IMR-90 (cell line): ENCODE measurements around the gene FBXL7. TPM values are rescaled to one million over a fixed set of nuclear protein-coding genes. Genes with fewer than 3 reads are reported as not detected.
A peak's percentile ranks its signal among the peaks of the same experiment; 100 is the strongest.

Experiments used
- ATAC-seq: fragments of 200-7000 bp; cut with Tn5 transposase; 2 replicates; pipeline ENCODE4 v1.9.1; 2020; ENCODE audit warnings: low read depth, mild to moderate bottlenecking, moderate library complexity
- BruUV-seq: library from RNA; stranded (reverse); fragments of 400-500 nt; replicated peaks from 2 replicates; lab custom pipeline; 2021; lab: Mats Ljungman, UMichigan
- CTCF ChIA-PET: fragments of 300-600 bp; formaldehyde crosslinking; extraction: SDS; loops from one replicate; lab custom pipeline; 2021; ENCODE audit warnings: antibody characterized with exemption; lab: Yijun Ruan, JAX
- POLR2A ChIA-PET: fragments of 300-600 bp; sonication (Branson Sonifier 250); formaldehyde crosslinking; loops from one replicate; lab custom pipeline; 2022; ENCODE audit warnings: antibody characterized with exemption; ENCODE audit not compliant: unreplicated experiment; lab: Charles Lee
- DNase-seq: peaks from one replicate; pipeline ENCODE4 v3.0.0; 2013
- H2AFZ ChIP-seq: replicated peaks from 2 replicates; pipeline ENCODE3; 2013; ENCODE audit warnings: low read length, mild to moderate bottlenecking; ENCODE audit not compliant: poor library complexity
- H2AK5ac ChIP-seq: 2 replicates; pipeline ENCODE4 v1.6.1; 2013; ENCODE audit warnings: low read depth, low read length, inconsistent platforms
- H2AK9ac ChIP-seq: replicated peaks from 2 replicates; pipeline ENCODE3; 2013; ENCODE audit warnings: mild to moderate bottlenecking, low read depth, low read length, moderate library complexity; ENCODE audit not compliant: poor library complexity
- H2BK120ac ChIP-seq: 2 replicates; pipeline ENCODE4 v1.6.1; 2013; ENCODE audit warnings: low read depth, low read length, inconsistent platforms
- H2BK15ac ChIP-seq: 3 replicates; pipeline ENCODE4 v1.6.1; 2013; ENCODE audit warnings: low read depth, low read length, inconsistent platforms
- H2BK20ac ChIP-seq: 2 replicates; pipeline ENCODE4 v1.6.1; 2013; ENCODE audit warnings: low read depth, mild to moderate bottlenecking, inconsistent platforms, low read length, moderate library complexity
- H2BK5ac ChIP-seq: 2 replicates; pipeline ENCODE4 v1.6.1; 2013; ENCODE audit warnings: mild to moderate bottlenecking, low read depth, low read length, inconsistent platforms; ENCODE audit not compliant: poor library complexity, severe bottlenecking
- H3K14ac ChIP-seq: replicated peaks from 2 replicates; pipeline ENCODE4 v1.6.1; 2013; ENCODE audit warnings: low read depth, low read length, inconsistent platforms
- H3K18ac ChIP-seq: 2 replicates; pipeline ENCODE4 v1.6.1; 2013; ENCODE audit warnings: low read depth, low read length, control low read depth
- H3K23ac ChIP-seq: 2 replicates; pipeline ENCODE4 v1.6.1; 2013; ENCODE audit warnings: low read depth, low read length, inconsistent platforms
- H3K27ac ChIP-seq: 2 replicates; pipeline ENCODE4 v1.5.1; 2013; ENCODE audit warnings: mild to moderate bottlenecking, control low read depth, low read length; ENCODE audit not compliant: insufficient read depth
- H3K27me3 ChIP-seq: 2 replicates; pipeline ENCODE4 v1.6.1; 2013; ENCODE audit warnings: low read length; ENCODE audit not compliant: control insufficient read depth, insufficient read depth
- H3K36me3 ChIP-seq: 2 replicates; pipeline ENCODE4 v1.6.1; 2013; ENCODE audit warnings: low read length, mixed read lengths; ENCODE audit not compliant: control insufficient read depth, insufficient read depth
- H3K4ac ChIP-seq: 2 replicates; pipeline ENCODE4 v1.6.1; 2013; ENCODE audit warnings: low read depth, low read length, inconsistent platforms
- H3K4me1 ChIP-seq: 2 replicates; pipeline ENCODE4 v1.6.1; 2013; ENCODE audit warnings: low read length, mixed read lengths; ENCODE audit not compliant: control insufficient read depth, insufficient read depth
- H3K4me2 ChIP-seq: 2 replicates; pipeline ENCODE4 v1.6.1; 2013; ENCODE audit warnings: low read depth, mild to moderate bottlenecking, control low read depth, low read length, moderate library complexity
- H3K4me3 ChIP-seq: 2 replicates; pipeline ENCODE4 v1.5.1; 2013; ENCODE audit warnings: low read depth, mild to moderate bottlenecking, control low read depth, low read length, moderate library complexity; ENCODE audit not compliant: insufficient read depth
- H3K56ac ChIP-seq: 2 replicates; pipeline ENCODE4 v1.6.1; 2013; ENCODE audit warnings: low read length, inconsistent platforms; ENCODE audit not compliant: insufficient read depth; ENCODE audit errors: extremely low read depth
- H3K79me1 ChIP-seq, 2 experiments: 2 replicates each; pipeline ENCODE4 v1.6.1; 2013; ENCODE audit warnings: low read length in 2 of 2, inconsistent platforms in 1 of 2, low read depth in 1 of 2
- H3K9ac ChIP-seq: 2 replicates; pipeline ENCODE4 v1.6.1; 2013; ENCODE audit warnings: low read depth, low read length, control low read depth
- H3K9me1 ChIP-seq: 2 replicates; pipeline ENCODE4 v1.6.1; 2013; ENCODE audit warnings: low read length, inconsistent platforms; ENCODE audit not compliant: insufficient read depth
- H3K9me3 ChIP-seq: 2 replicates; pipeline ENCODE4 v1.6.1; 2013; ENCODE audit warnings: low read length; ENCODE audit not compliant: control insufficient read depth, insufficient read depth
- H4K20me1 ChIP-seq: 2 replicates; pipeline ENCODE4 v1.6.1; 2013; ENCODE audit warnings: low read length, inconsistent platforms; ENCODE audit not compliant: insufficient read depth
- H4K5ac ChIP-seq: 2 replicates; pipeline ENCODE4 v1.6.1; 2013; ENCODE audit warnings: mild to moderate bottlenecking, low read depth, low read length, control low read depth
- H4K8ac ChIP-seq, 2 experiments: 2 replicates each; pipeline ENCODE4 v1.6.1; 2013; ENCODE audit warnings: low read depth in 2 of 2, low read length in 2 of 2, control low read depth in 1 of 2, inconsistent platforms in 1 of 2
- H4K91ac ChIP-seq: 2 replicates; pipeline ENCODE4 v1.6.1; 2013; ENCODE audit warnings: low read depth, low read length, inconsistent platforms; ENCODE audit not compliant: insufficient read depth
- BHLHE40 ChIP-seq: fragments of 150-350 bp; IDR thresholded peaks from 2 replicates; pipeline ENCODE4 v1.6.1; 2016; ENCODE audit warnings: mild to moderate bottlenecking, low read depth, low read length
- CHD1 ChIP-seq: IDR thresholded peaks from 2 replicates; pipeline ENCODE4 v1.6.1; 2012; ENCODE audit warnings: low read depth, low read length, improper control_type of control experiment
- FOS ChIP-seq: fragments of 150-350 bp; IDR thresholded peaks from 2 replicates; pipeline ENCODE4 v1.6.1; 2016; ENCODE audit warnings: low read depth, low read length
- MAFK ChIP-seq: IDR thresholded peaks from 2 replicates; pipeline ENCODE4 v1.6.1; 2012; ENCODE audit warnings: low read depth, low read length, improper control_type of control experiment
- MAZ ChIP-seq: IDR thresholded peaks from 2 replicates; pipeline ENCODE4 v1.6.1; 2012; ENCODE audit warnings: low read depth, mild to moderate bottlenecking, low read length, improper control_type of control experiment, moderate library complexity, borderline replicate concordance
- WGBS, 2 experiments: methylation state at CpG; one replicate each; pipeline versions ENCODE4 v1.1.5 to v1.1.7; 2013; ENCODE audit warnings: missing lambda C conversion rate in 2 of 2; ENCODE audit not compliant: insufficient read length in 1 of 2; ENCODE audit errors: extremely low coverage in 2 of 2; 5-methylcytosine and 5-hydroxymethylcytosine counted together
- dilution Hi-C: fragments of 300-500 bp; cut with HindIII; formaldehyde crosslinking; loops from one replicate; pipeline ENCODE4 v1.14.3; 2018; ENCODE audit warnings: low sequenced_read_pairs; ENCODE audit not compliant: unreplicated experiment
- in situ Hi-C: fragments of 300-500 bp; cut with MboI; formaldehyde crosslinking; loops from 3 replicates; pipeline ENCODE4 v1.14.3; 2019; ENCODE audit warnings: low sequenced_read_pairs, inconsistent platforms, mixed read lengths
- intact Hi-C: fragments of 100-400 bp; cut with micrococcal nuclease; formaldehyde crosslinking; loops from 2 replicates; pipeline ENCODE4 v1.10.0; 2022
- polyA plus RNA-seq, 3 experiments: library from polyadenylated mRNA; depleted of rRNA; stranded (reverse); fragments of >200 nt; gene quantifications; 2 replicates each; pipeline ENCODE4 v1.2.3, GENCODE V29; 2012; ENCODE audit warnings: low replicate concordance in 1 of 3
- total RNA-seq: library from RNA; depleted of rRNA; stranded (reverse); fragments of >200 nt; gene quantifications from 2 replicates; pipeline ENCODE4 v1.2.3, GENCODE V29; 2012

Gene FBXL7
- total and polyA plus RNA-seq, 2 of the 4 experiments (the other 2 are of a cell fraction): 4.1 to 10.2 TPM

DNA sequence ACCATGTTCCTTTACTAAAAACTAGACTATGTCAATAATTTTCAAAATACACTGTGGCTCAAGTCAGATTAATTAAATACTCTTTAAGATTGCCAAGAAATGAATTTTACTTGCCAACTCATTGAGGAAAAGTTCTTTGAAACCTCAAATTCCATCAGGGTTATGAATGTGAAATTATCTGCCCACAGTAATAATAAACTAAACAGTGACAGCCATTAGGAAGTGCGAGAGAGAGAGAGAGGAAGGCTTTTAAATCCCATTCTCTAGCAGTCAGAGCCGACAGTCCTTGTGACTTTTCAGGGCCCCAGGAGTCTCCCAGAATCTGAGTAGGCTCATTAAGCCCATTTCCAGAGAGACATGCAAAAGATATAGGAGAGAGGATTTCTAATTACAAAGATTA, 443.5 kb downstream of the FBXL7 start:
- dilution Hi-C loops: no loop called here
- Histone ChIP-seq H3K4me3 (no peak overlapping the region), H3K27me3 (no peaks in the 10 kb centered on the region), H2BK120ac (no peak overlapping the region), H3K4me1 (peaks cover 15% of the 10 kb centered on the region), H4K5ac (no peak overlapping the region), H2BK15ac (no peak overlapping the region), H3K36me3 (no peaks in the 10 kb centered on the region), H3K27ac (peak overlapping the region; percentile 35; the same call in 1 of the 2 replicates), H3K9me1 (peaks cover 3% of the 10 kb centered on the region), H3K4me2 (peak overlapping the region; percentile 75), H3K4ac (no peak overlapping the region), H3K9ac (no peak overlapping the region), H3K18ac (no peak overlapping the region), H3K56ac (no peak overlapping the region; the same call in 1 of the 2 replicates), H3K23ac (no peak overlapping the region), H4K8ac (no peak overlapping the region), H2AK9ac (no peak overlapping the region), H4K91ac (no peak overlapping the region), H3K9me3 (no peaks in the 10 kb centered on the region), H2BK20ac (no peak overlapping the region), H2AK5ac (no peak overlapping the region), H2BK5ac (peak overlapping the region; percentile 60), H3K14ac (no peak overlapping the region), H2AFZ (no peak overlapping the region), H3K79me1 (no peaks in the 10 kb centered on the region), H4K20me1 (no peaks in the 10 kb centered on the region)
- ATAC-seq: peak; percentile 64
- ChIA-PET CTCF (no interaction called here), POLR2A (no interaction called here)
- intact Hi-C loops: no loop called here
- no TSS peak for BruUV-seq
- DNase-seq: peak; percentile 75
- WGBS, 2 experiments: no CpG with 5 or more reads among the region's 2 CpGs
- TF ChIP-seq CHD1 (no peak), MAZ (no peak), FOS (no peak), BHLHE40 (no peak), MAFK (no peak)
- in situ Hi-C loops: no loop called here
